ENCODE results near the gene ARHGAP19.
"Not testable (repeated sequence)": the region's sequence is repeated elsewhere in the genome, so short reads cannot be mapped to it uniquely, and the experiment has no call there.

Gene ARHGAP19

GRCh38 chr10:97321032-97321803 is 28.8 kb upstream of the ARHGAP19 start:
- DNase-seq, result peak; percentile 36

- peak; percentile 38 for DNase-seq
These were observed 28.1 kb upstream of the ARHGAP19 start for GRCh38 chr10:97320480-97321031.

DNA sequence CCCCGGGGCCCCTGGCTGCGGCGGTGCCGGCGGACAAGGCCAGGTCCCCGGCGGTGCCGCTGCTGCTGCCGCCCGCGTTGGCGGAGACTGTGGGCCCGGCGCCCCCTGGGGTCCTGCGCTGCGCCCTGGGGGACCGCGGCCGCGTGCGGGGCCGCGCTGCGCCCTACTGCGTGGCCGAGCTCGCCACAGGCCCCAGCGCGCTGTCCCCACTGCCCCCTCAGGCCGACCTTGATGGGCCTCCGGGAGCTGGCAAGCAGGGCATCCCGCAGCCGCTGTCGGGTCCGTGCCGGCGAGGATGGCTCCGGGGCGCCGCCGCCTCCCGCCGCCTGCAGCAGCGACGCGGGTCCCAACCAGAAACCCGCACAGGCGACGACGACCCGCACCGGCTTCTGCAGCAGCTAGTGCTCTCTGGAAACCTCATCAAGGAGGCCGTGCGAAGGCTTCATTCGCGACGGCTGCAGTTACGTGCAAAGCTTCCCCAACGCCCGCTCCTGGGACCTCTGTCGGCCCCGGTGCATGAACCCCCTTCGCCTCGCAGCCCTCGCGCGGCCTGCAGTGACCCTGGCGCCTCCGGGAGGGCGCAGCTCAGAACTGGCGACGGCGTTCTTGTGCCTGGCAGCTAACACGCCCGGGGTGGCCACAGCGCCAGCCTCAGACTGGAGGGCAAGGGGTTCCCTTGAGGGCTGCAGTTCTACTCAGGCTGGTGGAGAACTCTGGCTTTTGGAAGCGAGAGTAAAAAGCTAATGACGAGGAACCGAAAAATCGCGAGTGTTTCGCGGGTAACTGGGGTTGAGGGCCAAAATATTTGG is 27.4 kb upstream of the ARHGAP19 start:
- peak; percentile 72 for DNase-seq

DNA sequence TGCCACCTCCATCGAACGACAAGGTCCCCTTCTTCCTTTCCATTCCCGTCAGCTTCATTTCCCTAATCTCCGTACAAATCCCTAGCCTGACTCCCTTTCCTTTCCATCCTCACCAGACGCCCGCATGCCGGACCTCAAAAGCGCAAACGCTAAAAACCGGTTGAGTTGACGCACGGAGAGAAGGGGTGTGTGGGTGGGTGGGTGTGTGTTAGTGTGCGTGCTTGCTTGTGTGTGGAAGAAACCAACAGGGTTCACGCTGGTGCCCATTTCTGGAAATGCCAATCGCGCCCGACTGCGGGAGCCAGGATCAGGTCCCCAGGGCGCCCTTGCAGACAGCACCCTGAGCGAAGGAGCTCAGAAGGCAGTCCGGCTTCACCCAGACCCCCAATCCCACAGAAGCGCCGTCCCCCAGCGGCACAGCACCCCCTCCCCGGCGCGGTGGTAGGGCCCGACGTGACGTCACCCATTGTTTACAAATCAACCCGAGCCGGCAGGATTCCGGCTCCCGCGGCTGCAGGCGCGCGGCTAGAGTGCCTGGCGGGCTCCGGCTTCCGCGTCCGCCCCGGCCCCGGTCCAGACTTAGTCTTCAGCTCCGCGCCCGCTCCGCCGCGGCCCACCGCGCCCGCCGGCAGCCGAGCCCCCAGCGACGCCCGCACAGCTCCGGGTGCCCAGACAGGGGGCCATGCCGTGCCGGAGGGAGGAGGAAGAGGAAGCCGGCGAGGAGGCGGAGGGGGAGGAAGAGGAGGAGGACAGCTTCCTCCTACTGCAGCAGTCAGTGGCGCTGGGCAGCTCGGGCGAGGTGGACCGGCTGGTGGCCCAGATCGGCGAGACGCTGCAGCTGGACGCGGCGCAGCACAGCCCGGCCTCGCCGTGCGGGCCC is 26.6 kb upstream of the ARHGAP19 start, which contains the start of gene FRAT1:
Gene FRAT1 (plus strand): TSS at position 500 of the 880 bp plus-strand sequence. CDS start 183 bp downstream, at position 683.
- peak; percentile 97 for DNase-seq

DNA sequence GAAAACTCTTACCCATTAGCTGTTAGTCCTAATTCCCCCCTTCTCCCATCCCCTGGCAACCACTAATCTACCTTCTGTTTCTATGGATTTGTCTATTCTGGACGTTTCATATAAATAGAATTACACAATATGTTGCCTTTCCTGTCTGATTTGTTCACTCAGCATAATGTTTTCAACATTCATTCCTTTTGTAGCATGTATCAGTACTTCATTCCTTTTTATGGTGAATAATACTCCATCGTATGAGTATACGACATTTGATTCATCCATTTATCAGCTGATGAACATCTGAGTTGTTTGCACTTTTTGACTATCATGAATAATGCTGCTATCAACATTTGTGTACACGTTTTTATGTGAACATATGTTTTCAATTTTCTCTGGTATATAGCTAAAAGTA is 22.2 kb upstream of the ARHGAP19 start:
- DNase-seq, result no peak

DNA sequence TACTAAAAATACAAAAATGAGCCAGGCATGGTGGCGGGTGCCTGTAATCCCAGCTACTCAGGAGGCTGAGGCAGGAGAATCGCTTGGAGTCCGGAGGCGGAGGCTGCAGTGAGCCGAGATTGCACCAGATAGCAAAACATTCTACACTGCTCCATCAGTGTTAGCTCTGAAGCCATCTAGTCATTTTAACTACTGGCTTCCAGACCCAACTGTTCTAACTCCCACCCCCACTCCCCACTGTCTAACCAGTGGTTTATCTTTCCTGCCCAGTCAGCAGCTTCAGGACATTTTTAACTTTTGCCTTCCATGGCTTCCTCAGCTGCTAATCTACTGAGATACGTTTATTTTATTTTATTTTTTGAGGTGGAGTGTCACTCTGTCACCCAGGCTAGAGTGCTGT is 20.5 kb upstream of the ARHGAP19 start:
- no peak for DNase-seq

- DNase-seq, result no peak
These were observed 18.7 kb upstream of the ARHGAP19 start for GRCh38 chr10:97311111-97311626.

- no peak for DNase-seq
These were observed 15.7 kb upstream of the ARHGAP19 start for GRCh38 chr10:97307866-97308780.

- DNase-seq, result no peak
These were observed 15.0 kb upstream of the ARHGAP19 start for GRCh38 chr10:97307441-97307840.

DNA sequence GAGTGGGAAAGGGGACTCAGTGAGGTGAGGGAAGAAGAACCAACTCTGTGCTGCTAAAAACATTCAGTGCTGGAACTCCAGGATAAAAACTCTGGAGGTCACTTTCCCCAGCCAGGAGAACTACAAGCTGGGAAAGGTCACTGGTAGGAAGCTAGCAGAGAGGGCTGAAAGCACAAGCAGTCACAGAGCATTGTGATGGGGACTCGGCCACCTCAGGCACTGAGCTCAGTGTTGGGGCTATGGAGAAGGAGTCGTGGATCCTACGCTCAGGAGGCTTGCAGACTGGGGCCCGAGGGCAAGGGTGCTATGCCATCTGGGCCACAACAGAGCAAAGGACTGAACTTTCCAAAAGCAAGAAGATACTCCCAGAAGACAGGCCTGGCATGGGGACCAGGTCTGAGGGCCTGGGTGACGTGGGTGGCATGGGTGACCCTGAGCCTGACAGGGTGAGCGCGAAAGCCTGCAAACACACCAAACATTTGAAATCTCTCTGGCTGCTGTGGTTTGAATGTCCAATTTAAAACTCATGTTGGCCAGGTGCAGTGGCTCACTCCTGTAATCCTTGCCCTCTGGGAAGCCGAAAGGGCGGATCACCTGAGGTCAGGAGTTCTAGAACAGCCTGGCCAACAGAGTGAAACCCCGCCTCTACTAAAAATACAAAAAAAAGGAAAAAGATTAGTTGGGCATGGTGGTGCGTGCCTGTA is 9.8 kb upstream of the ARHGAP19 start:
- DNase-seq, result no peak

DNA sequence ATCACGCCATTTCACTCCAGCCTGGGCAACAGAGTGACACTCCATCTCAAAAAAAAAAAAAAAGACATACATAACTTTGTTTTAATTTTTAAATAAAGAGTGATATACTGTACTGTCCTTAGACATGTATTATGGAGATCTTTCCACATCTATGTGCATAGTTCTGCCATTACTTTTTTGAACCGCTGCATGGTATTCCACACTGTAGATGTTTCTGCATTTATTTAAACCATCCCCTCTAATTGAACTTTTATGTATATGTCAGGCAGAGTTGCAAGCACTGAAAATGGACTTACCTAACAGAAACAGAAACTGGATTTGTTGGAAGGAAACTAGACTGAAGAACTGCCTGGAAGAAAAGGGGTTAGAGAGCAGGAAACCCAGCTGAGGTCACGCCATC is 8.5 kb upstream of the ARHGAP19 start:
- no peak for DNase-seq

DNA sequence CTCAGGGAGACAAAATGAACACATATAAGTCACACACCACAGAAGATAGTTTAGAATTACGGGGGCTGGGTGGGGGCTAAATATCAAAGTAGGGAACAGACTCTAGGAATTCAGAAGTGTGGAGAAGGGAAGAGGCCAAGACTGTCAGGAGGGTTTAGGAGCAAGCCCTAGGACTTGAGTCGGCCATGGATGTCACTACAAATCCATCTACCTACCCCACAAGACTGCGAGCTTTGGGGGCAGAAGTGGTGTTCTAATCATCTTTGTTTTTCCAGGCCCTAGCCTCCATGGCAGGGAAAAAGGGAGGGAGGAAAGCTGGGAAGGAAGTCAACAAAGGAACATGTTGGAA is 5.8 kb upstream of the ARHGAP19 start:
- DNase-seq, result no peak

DNA sequence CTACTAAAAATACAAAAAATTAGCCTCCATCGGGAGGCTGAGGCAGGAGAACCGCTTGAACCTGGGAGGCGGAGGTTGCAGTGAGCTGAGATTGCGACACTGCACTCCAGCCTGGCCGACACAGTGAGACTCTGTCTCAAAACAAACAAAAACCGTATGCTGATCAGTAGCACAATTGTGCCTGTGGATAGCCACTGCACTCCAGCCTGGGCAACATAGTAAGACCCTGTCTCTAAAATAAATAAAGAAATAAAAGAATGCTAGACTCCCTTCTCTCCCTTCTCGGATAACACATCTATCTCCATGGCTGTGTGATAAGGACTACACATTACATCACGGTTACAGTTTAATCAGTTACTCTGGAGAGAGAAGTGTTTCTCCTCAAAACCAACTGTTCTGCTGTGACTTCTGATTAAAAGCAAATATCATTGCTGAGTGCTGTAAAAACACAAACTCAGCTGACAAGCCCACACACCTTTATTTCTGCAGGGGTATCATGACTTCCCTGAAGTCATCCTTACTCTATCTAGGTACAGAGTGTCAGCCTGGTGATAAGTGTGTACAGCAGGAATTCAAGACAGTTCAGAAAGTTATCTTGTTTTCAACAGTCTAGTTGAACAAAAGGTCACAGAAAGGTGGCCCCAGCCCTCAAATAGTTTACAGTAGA is 5.3 kb upstream of the ARHGAP19 start:
- no peak for DNase-seq

GRCh38 chr10:97292862-97293198 is 393 bp upstream of the ARHGAP19 start:
- no peak for DNase-seq

GRCh38 chr10:97291357-97292096 is 910 bp downstream of the ARHGAP19 start:
- DNase-seq, result no peak

DNA sequence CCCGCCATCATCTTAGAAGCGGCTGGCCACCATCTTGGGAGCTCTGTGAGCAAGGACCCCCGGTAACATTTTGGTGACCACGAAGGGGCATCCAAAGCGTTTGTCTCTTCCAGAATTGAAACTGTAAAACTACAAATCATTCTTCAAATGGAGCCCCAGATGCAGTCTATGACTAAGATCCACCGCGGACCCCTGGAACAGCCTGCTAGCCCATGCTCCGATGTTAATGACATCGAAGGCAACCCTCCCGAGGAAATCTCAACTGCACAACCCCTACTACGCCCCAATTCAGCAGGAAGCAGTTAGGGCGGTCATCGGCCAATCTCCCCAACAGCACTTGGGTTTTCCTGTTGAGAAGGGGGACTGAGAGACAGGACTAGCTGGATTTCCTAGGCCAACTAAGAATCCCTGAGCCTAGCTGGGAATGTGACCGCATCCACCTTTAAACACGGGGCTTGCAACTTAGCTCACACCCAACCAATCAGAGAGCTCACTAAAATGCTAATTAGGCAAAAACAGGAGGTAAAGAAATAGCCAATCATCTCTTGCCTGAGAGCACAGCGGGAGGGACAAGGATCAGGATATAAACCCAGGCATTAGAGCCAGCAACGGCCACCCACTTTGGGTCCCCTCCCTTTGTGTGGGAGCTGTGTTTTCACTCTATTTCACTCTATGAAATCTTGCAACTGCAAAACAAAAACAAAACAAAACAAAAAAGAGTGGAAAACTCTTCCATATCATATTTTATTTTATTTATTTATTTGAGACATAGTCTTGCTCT is 1.7 kb downstream of the ARHGAP19 start:
- not testable (repeated sequence) for DNase-seq

- not testable (repeated sequence) for DNase-seq
These were observed 2.4 kb downstream of the ARHGAP19 start for GRCh38 chr10:97290076-97290475.

GRCh38 chr10:97280783-97281182 is 11.7 kb downstream of the ARHGAP19 start:
- no peak for DNase-seq

Data from CD4-positive, alpha-beta T cell treated with Interleukin-17A for 4 hours (primary cell).